Type B pancreatic cell (in vitro differentiated cells): ENCODE data around the gene DMPK. TPM values are rescaled to one million over a fixed set of nuclear protein-coding genes. Genes with fewer than 3 reads are reported as not detected.

ENCODE experiments used
- total RNA-seq: library from RNA; stranded (reverse); gene quantifications from 2 replicates; pipeline ENCODE4 v1.2.1, GENCODE V29; 2021; ENCODE audit warnings: low replicate concordance

The DMPK gene
- total RNA-seq, 1 donor from 2014 or later, result 97.7 TPM

Other genes starting within 250 kb of the DMPK start
- gene OPA3, start 197.7 kb downstream of the DMPK start, total RNA-seq, result 10.1 and 16.2 TPM in 2 replicates
- not detected in 2 replicates for gene GPR4, start 180.3 kb downstream of the DMPK start, total RNA-seq
- gene EML2, start 143.1 kb downstream of the DMPK start, total RNA-seq, result 46.9 and 61.4 TPM in 2 replicates
- 8.0 and 9.1 TPM in 2 replicates for gene GIPR, start 114.3 kb downstream of the DMPK start, total RNA-seq
- 397 and 471 TPM in 2 replicates for gene SNRPD2, start 90.5 kb downstream of the DMPK start, total RNA-seq
- 8.2 and 9.4 TPM in 2 replicates for gene QPCTL, start 89.8 kb downstream of the DMPK start, total RNA-seq
- 27.8 and 37.5 TPM in 2 replicates for gene FBXO46, start 51.6 kb downstream of the DMPK start, total RNA-seq
- not detected in 2 replicates for gene MEIOSIN, start 49.1 kb downstream of the DMPK start, total RNA-seq
- 19.7 and 38.0 TPM in 2 replicates for gene SIX5, start 13.2 kb downstream of the DMPK start, total RNA-seq
- gene DMWD, start 10.4 kb upstream of the DMPK start, total RNA-seq, result 56.3 and 94.0 TPM in 2 replicates
- gene RSPH6A, start 32.8 kb upstream of the DMPK start, total RNA-seq, result 0.19 and 0.26 TPM in 2 replicates
- gene SYMPK, start 80.7 kb upstream of the DMPK start, total RNA-seq, result 66.7 and 93.0 TPM in 2 replicates
- gene FOXA3, start 81.8 kb upstream of the DMPK start, total RNA-seq, result 3.3 and 5.0 TPM in 2 replicates
- 25.5 and 32.2 TPM in 2 replicates for gene IRF2BP1, start 103.7 kb upstream of the DMPK start, total RNA-seq
- gene MYPOP, start 120.1 kb upstream of the DMPK start, total RNA-seq, result 8.0 and 8.5 TPM in 2 replicates
- not detected in 2 replicates for gene NANOS2, start 132.3 kb upstream of the DMPK start, total RNA-seq
- gene NOVA2, start 191.4 kb upstream of the DMPK start, total RNA-seq, result 0.17 and 5.0 TPM in 2 replicates
- gene CCDC61, start 213.0 kb upstream of the DMPK start, total RNA-seq, result 16.9 and 19.4 TPM in 2 replicates
- gene PGLYRP1, start 240.6 kb upstream of the DMPK start, total RNA-seq, result not detected in 2 replicates